ENCODE measurements around the gene IL20RB. TPM values are rescaled to one million over a fixed set of nuclear protein-coding genes. Genes with fewer than 3 reads are reported as not detected.

Gene IL20RB, protein sequence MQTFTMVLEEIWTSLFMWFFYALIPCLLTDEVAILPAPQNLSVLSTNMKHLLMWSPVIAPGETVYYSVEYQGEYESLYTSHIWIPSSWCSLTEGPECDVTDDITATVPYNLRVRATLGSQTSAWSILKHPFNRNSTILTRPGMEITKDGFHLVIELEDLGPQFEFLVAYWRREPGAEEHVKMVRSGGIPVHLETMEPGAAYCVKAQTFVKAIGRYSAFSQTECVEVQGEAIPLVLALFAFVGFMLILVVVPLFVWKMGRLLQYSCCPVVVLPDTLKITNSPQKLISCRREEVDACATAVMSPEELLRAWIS
- total RNA-seq, result 1 to 10 TPM; 3.4 to 8.7 TPM

DNA sequence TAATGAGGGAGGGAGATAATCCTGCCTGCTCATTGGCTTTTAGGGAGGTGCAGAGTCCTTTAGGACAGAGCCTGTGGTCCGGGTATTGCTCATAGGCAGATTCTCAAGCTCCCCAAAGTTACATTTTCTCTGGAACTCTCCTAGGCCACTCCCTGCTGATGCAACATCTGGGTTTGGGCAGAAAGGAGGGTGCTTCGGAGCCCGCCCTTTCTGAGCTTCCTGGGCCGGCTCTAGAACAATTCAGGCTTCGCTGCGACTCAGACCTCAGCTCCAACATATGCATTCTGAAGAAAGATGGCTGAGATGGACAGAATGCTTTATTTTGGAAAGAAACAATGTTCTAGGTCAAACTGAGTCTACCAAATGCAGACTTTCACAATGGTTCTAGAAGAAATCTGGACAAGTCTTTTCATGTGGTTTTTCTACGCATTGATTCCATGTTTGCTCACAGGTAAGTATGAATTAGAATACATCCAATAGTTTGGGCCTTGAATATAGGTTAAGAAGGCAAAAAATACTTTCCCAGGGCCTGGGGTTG, at the start of gene IL20RB:
IL20RB (plus strand) TSS at position 233 of the 538 bp plus-strand sequence; CDS start at position 364, 131 bp downstream.
- peaks cover 29 to 32% of the 10 kb centered on the region in 2 donors for H3K4me1 Mint-ChIP-seq (ENCODE audit: low read depth in 2 of 2)
- no peak for ATAC-seq
- no peaks in the 10 kb centered on the region for H3K36me3 Mint-ChIP-seq
- no peaks in the 10 kb centered on the region for H3K9me3 Mint-ChIP-seq
- no peak within 1 kb of the TSS for H3K4me3 Mint-ChIP-seq
- peak within 1 kb of the TSS in 1 of 2 donors; percentile 27 for H3K27ac Mint-ChIP-seq
- no peak for DNase-seq (ENCODE audit: low spot score)
- no peaks in the 10 kb centered on the region for H3K27me3 Mint-ChIP-seq

DNA sequence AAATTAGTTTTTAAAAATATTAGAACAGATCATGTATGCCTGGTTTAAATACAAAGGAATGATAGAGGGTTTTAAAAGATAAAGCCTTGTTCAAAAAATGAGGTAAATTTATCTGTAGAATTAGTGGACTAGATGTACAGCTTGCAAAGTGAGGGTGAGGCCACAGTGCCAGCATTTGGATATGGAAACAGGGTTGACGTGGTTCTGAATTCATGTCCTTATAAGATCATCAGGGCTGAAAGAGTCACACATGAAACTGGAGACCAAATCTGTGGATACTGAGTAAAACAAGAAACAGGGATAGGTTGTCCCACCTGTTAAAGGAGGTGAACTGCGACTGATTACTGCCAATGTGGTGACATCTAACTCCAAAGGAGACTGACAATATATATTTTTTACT, 49.5 kb upstream of the IL20RB start:
- peak overlapping the region; percentile 73 to 74 for H3K27ac Mint-ChIP-seq
- ATAC-seq (no peak), DNase-seq (ENCODE audit: low spot score) (no peak)
- peaks cover 12% of the 10 kb centered on the region for H3K36me3 Mint-ChIP-seq
- peaks cover 64 to 80% of the 10 kb centered on the region in 2 donors for H3K4me1 Mint-ChIP-seq (ENCODE audit: low read depth in 2 of 2)
- no peaks in the 10 kb centered on the region for H3K9me3 Mint-ChIP-seq
- H3K27me3 Mint-ChIP-seq, result no peaks in the 10 kb centered on the region
- H3K4me3 Mint-ChIP-seq, result peak overlapping the region; percentile 60

DNA sequence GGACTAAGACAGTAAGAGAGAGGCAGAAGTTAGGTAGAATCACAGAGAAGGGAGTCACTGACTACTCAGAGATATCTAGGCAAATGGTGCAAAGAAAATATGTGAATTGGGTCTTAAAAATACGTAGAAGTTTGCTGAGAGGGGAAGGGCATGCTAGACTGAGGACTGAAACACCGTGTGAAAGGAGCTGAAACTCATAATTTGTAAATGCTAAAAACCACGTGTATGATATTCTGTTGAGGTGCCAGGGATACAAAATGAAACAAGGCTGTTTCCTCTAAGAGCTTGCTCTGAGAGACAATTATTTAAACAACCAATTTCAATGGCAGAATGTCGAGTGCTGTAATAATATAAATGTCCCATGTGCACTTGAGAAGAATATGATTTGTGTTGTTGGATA, 48.6 kb upstream of the IL20RB start:
- DNase-seq (ENCODE audit: low spot score), result no peak
- Mint-ChIP-seq H3K27ac (peak overlapping the region; percentile 73 to 74), H3K9me3 (no peaks in the 10 kb centered on the region), H3K36me3 (peaks cover 6% of the 10 kb centered on the region), H3K4me1 (ENCODE audit: low read depth in 2 of 2) (peaks cover 61 to 83% of the 10 kb centered on the region in 2 donors), H3K27me3 (no peaks in the 10 kb centered on the region), H3K4me3 (peak overlapping the region; percentile 60)
- peak; percentile 40 to 66 for ATAC-seq

DNA sequence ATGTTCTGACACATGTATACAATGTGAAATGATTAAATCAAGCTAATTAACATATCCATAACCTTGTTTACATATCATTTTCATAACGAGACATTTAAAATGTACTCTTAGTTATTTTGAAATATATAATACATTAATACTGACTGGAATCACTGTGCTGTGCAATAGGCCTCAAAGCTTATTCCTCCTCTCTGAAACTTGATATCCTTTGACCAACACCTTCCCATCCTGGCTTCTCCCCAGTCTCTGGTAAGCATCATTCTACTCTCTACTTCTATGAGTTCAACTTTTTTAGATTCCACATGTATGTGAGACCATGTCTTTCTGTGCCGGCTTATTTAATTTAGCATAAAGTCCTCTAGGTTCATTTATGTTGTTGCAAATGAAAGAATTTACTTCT, 47.1 kb upstream of the IL20RB start:
- Mint-ChIP-seq H3K27me3 (no peaks in the 10 kb centered on the region), H3K9me3 (no peaks in the 10 kb centered on the region), H3K27ac (peak overlapping the region; percentile 73 to 74), H3K36me3 (peaks cover 12% of the 10 kb centered on the region), H3K4me3 (peak overlapping the region; percentile 21), H3K4me1 (ENCODE audit: low read depth in 2 of 2) (peaks cover 73 to 92% of the 10 kb centered on the region in 2 donors)
- ATAC-seq (no peak), DNase-seq (ENCODE audit: low spot score) (no peak)

DNA sequence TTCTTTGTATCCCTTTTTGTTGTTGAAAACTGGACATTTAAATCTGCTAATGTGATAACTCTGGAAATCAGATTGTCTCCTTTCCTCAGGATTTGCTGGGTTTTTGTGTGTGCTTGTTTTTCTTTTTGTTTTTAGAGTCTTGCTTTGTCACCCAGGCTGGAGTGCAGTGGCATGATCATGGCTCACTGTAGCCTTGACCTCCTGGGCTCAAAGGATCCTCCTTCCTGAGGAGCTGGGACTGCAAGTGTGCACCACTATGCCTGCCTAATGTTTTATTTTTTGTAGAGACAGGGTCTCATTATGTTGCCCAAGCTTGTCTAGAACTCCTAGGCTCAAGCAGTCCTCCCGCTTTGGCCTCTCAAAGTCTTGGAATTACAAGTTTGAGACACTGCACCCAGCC, 44.6 kb upstream of the IL20RB start:
- Mint-ChIP-seq H3K27me3 (no peaks in the 10 kb centered on the region), H3K4me3 (peak overlapping the region; percentile 3), H3K27ac (peak overlapping the region; percentile 8 to 91), H3K4me1 (ENCODE audit: low read depth in 2 of 2) (peaks cover 70 to 85% of the 10 kb centered on the region in 2 donors), H3K36me3 (peaks cover 7% of the 10 kb centered on the region), H3K9me3 (no peaks in the 10 kb centered on the region)
- ATAC-seq, result no peak
- DNase-seq (ENCODE audit: low spot score), result no peak

DNA sequence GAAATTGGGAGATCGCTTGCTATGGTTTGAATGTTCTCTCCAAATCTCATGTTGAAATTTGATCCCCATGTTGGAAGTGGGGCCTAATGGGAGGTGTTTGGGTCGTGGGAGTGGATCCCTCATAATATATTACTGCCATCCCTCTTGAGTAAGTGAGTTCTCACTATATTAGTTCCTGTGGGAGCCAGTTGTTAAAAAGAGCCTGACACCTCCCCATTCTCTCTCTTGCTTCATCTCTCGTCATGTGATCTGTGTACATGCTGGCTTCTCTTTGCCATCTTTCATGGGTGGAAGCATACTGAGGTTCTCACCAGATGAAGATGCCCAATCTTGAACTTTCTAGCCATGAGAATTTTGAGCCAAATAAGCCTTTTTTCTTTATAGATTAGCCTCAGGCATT, 43.0 kb upstream of the IL20RB start:
- peak; percentile 54 to 68 for ATAC-seq
- DNase-seq (ENCODE audit: low spot score), result no peak
- no peaks in the 10 kb centered on the region for H3K9me3 Mint-ChIP-seq
- H3K27ac Mint-ChIP-seq, result peak overlapping the region; percentile 64 to 91
- peaks cover 7% of the 10 kb centered on the region for H3K36me3 Mint-ChIP-seq
- H3K4me1 Mint-ChIP-seq (ENCODE audit: low read depth in 2 of 2), result peaks cover 61 to 83% of the 10 kb centered on the region in 2 donors
- H3K27me3 Mint-ChIP-seq, result no peaks in the 10 kb centered on the region
- H3K4me3 Mint-ChIP-seq, result peak overlapping the region; percentile 45

DNA sequence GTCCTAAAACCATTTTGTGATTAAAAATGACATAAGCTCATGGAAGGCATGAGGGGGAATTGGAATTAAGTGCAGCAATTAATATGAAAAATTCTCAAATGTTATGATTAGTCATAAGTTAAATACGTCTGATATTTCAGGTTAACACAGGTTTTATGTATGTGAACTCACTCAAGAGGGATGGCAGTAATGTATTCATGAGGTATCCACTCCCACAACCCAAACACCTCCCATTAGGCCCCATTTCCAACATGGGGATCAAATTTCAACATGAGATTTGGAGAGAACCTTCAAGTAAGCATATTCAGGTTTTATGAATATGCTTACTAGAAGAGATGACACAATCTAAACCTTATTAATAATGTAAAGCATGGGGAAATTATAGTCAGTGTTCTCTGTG, 41.6 kb upstream of the IL20RB start:
- peaks cover 7% of the 10 kb centered on the region for H3K36me3 Mint-ChIP-seq
- no peaks in the 10 kb centered on the region for H3K27me3 Mint-ChIP-seq
- H3K4me1 Mint-ChIP-seq (ENCODE audit: low read depth in 2 of 2), result peaks cover 60 to 82% of the 10 kb centered on the region in 2 donors
- no peaks in the 10 kb centered on the region for H3K9me3 Mint-ChIP-seq
- H3K4me3 Mint-ChIP-seq, result no peak overlapping the region
- DNase-seq (ENCODE audit: low spot score) (no peak), ATAC-seq (no peak)
- H3K27ac Mint-ChIP-seq, result peak overlapping the region; percentile 64 to 91

DNA sequence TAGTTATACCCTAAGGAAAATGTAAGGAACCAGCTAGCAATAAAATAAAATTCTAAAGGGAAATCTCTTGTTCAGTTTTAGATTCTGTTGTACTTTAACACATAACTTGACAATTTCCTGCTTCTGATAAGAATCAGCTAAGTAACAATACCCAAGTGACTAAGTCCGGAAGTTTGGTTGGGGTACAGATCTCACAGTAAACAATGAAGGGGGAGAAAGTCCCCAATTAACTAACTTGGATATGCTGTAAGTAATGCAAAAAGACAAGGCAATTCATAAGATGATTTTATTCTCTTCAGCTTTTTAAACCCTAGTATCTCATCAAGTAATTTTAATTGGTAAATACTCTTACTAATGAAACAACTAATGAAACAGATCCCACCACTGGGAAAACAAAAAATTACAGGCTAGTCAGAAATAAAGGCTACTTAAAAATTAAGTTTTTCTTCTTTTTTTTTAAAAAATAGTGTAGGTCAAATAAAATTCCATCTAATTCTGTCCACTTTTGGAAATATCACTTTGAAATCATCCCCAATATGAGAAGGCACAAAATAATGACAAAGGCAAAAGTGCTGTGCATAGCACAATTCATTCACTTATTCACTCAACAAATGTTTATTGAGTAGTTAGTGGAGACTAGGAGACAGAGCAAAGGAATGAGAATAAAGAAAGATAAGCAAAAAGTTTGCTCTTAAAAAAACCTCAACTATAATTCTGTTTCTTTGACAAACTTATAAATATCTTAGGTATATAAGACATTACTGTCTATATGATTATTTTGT, 37.8 kb upstream of the IL20RB start:
- Mint-ChIP-seq H3K9me3 (no peaks in the 10 kb centered on the region), H3K27ac (peak overlapping the region; percentile 87 to 97), H3K4me1 (ENCODE audit: low read depth in 2 of 2) (peaks cover 60 to 82% of the 10 kb centered on the region in 2 donors), H3K4me3 (peak overlapping the region; percentile 73), H3K27me3 (no peaks in the 10 kb centered on the region), H3K36me3 (peaks cover 5% of the 10 kb centered on the region)
- no peak for DNase-seq (ENCODE audit: low spot score)
- ATAC-seq, result peak; percentile 83 to 84

DNA sequence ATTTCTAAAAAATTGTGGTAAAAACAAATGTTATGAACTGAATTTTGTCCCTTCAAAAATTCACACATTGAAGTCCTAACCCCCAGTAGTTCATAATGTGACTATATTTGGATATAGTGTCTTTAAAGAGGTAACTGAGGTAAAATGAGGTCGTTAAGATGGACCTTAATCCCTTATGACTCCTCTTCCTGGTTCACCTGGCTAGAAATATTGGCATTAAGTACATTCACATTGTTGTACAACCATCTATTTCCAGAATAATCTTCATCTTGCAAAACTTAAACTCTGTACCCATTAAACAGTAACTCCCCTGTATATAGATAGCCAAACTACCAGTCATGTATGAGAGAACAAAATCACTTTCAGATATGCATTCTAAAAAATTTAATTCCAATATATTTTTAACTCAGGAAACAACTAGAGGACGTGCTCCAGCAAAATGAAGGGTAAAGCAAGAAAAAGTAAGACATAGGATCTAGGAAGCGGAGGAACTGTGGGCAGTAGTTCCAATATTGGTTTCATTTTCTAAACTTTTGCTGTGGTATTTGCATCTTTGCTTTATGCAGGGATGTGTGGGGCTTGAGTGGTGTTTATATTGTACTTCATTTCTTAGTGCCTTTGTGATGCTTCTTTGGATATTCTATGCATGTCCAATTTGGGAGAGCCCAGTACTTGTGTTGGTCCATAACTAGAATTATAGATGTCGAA, 36.7 kb upstream of the IL20RB start:
- H3K27me3 Mint-ChIP-seq, result no peaks in the 10 kb centered on the region
- H3K4me1 Mint-ChIP-seq (ENCODE audit: low read depth in 2 of 2), result peaks cover 58 to 82% of the 10 kb centered on the region in 2 donors
- peak overlapping the region; percentile 87 to 97 for H3K27ac Mint-ChIP-seq
- ATAC-seq (peak; percentile 72 to 79), DNase-seq (ENCODE audit: low spot score) (no peak)
- peak overlapping the region; percentile 92 for H3K4me3 Mint-ChIP-seq
- no peaks in the 10 kb centered on the region for H3K36me3 Mint-ChIP-seq
- H3K9me3 Mint-ChIP-seq, result no peaks in the 10 kb centered on the region

DNA sequence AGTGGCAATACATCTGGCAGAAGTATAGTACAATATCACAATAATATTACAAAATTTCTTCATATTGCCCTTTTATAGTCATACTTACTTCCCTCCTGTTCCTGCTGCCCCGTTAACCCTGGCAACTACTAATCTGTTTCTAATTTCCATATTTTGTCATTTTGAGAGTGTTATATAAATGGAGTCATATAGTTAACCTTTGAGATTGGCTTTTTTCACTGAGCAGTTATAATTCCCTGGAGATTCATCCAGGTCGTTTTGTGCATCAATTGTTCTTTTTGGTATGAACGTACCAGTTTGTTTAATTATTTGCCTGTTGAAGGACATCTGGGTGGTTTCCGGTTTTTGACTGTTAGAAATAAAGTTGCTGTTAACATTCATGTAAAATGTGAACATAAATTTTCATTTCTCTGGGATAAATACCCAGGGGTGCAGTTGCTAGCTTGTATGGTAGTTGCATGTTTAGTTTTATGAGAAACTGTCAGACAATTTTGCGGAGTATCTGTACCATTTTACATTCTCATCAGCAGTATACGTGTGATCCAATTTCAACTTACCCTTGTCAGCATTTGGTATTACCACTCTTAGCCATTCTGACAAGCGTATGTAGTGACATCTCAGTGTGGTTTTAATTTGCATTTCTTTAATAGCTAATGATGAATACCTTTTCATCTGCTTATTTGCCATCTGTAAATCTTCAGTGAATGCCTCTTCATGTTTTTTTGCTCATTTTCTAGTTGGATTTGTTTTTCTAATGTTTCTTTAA, 32.2 kb upstream of the IL20RB start:
- no peaks in the 10 kb centered on the region for H3K27me3 Mint-ChIP-seq
- peaks cover 49 to 54% of the 10 kb centered on the region in 2 donors for H3K4me1 Mint-ChIP-seq (ENCODE audit: low read depth in 2 of 2)
- H3K27ac Mint-ChIP-seq, result peak overlapping the region; percentile 34 to 82
- no peak for DNase-seq (ENCODE audit: low spot score)
- no peak for ATAC-seq
- peak overlapping the region; percentile 21 for H3K4me3 Mint-ChIP-seq
- no peaks in the 10 kb centered on the region for H3K36me3 Mint-ChIP-seq
- no peaks in the 10 kb centered on the region for H3K9me3 Mint-ChIP-seq

DNA sequence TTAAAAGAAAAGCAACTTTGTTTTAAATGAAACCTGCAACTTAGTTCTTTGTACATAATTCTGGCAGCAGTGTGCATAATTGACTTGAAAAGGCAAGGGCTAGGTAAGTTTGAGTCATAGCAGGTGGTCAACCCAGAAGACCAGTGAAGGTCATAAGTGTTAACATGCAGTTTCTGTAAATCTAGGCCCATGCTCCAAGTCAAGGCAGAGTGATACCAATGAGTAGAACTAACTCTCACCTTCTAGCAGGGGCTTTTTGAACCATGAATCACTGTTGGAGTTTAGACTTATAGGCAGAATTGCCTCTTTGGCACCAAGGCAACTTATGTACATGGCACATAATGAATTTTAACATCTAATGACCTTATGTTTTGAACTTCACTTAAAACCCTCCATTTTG, 29.5 kb upstream of the IL20RB start:
- ATAC-seq, result peak; percentile 77 to 85

DNA sequence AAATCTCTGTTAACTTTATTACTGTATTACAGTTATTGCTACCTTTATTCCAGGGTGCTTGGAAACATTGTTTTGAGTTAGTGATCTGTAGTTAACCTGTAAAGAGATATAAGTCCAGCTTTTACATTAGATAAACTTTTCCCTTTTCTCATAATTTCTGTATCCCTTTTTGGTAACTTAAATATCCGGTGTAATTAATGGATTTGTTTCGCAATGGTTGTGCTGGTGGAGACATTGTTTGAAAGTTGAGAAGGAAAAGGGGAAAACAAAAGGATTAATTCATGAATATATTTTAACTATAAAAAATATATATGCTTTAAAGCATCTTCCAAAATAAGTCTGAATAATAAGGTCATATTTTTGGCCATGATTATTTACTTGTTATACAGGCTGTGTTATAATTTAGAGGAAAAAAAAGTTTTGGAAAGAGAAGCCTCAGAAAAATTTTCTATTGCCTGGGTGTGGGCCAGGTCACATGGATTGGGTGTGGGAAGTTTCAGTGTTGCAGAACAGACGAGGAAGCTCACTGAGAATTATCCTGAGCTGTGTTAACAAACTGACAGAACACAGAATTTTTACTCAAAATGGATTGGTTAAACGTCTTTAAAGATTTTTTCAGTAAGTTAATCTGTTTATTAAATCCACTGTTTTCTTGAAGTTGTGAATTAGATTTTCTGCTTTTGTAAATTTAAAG, 27.7 kb upstream of the IL20RB start:
- H3K27ac Mint-ChIP-seq, result no peak overlapping the region
- ATAC-seq, result no peak
- peaks cover 4% of the 10 kb centered on the region for H3K36me3 Mint-ChIP-seq
- H3K27me3 Mint-ChIP-seq, result no peaks in the 10 kb centered on the region
- no peaks in the 10 kb centered on the region for H3K9me3 Mint-ChIP-seq
- no peak for DNase-seq (ENCODE audit: low spot score)
- H3K4me1 Mint-ChIP-seq (ENCODE audit: low read depth in 2 of 2), result peaks cover 43 to 44% of the 10 kb centered on the region in 2 donors
- no peak overlapping the region for H3K4me3 Mint-ChIP-seq

More for the DNA sequence above, 29.5 kb upstream of the IL20RB start:
- Mint-ChIP-seq H3K27ac (peak overlapping the region; percentile 35 to 76), H3K27me3 (no peaks in the 10 kb centered on the region), H3K36me3 (peaks cover 4% of the 10 kb centered on the region), H3K9me3 (no peaks in the 10 kb centered on the region), H3K4me3 (no peak overlapping the region), H3K4me1 (ENCODE audit: low read depth in 2 of 2) (peaks cover 45 to 48% of the 10 kb centered on the region in 2 donors)
- DNase-seq (ENCODE audit: low spot score), result no peak

All from natural killer cell treated with Interleukin-12 subunit alpha and Interleukin-12 subunit beta and Interleukin-15 and Interleukin-18, amount 100 ng/mL, for 72 hours (primary cell).